HEK293 (cell line): Measurements from ENCODE around the gene PPP1R15B.

Experiments
- GLIS1 ChIP-seq: fragments of 450-650 bp; formaldehyde crosslinking; IDR thresholded peaks from 2 replicates; pipeline ENCODE4 v1.5.1; 2016; ENCODE audit warnings: missing biosample characterization, missing genetic modification characterization
- IKZF3 ChIP-seq: fragments of 450-650 bp; IDR thresholded peaks from 2 replicates; pipeline ENCODE4 v1.5.0; 2018; ENCODE audit warnings: missing biosample characterization, mild to moderate bottlenecking, missing genetic modification characterization, moderate library complexity
- KLF10 ChIP-seq: fragments of 450-650 bp; IDR thresholded peaks from 2 replicates; pipeline ENCODE4 v1.5.1; 2018; ENCODE audit warnings: missing biosample characterization, mild to moderate bottlenecking, missing genetic modification characterization
- OSR2 ChIP-seq: fragments of 450-650 bp; formaldehyde crosslinking; IDR thresholded peaks from 2 replicates; pipeline ENCODE4 v1.5.1; 2016; ENCODE audit warnings: missing biosample characterization, missing genetic modification characterization
- PRDM1 ChIP-seq: fragments of 450-650 bp; formaldehyde crosslinking; IDR thresholded peaks from 2 replicates; pipeline ENCODE4; 2016; ENCODE audit warnings: missing biosample characterization, missing genetic modification characterization
- SCRT2 ChIP-seq: fragments of 450-650 bp; formaldehyde crosslinking; IDR thresholded peaks from 2 replicates; pipeline ENCODE4 v1.5.1; 2016; ENCODE audit warnings: missing biosample characterization, missing genetic modification characterization
- ZBTB17 ChIP-seq: fragments of 450-650 bp; formaldehyde crosslinking; IDR thresholded peaks from 2 replicates; pipeline ENCODE4 v1.5.1; 2016; ENCODE audit warnings: missing biosample characterization, missing genetic modification characterization
- ZBTB48 ChIP-seq: fragments of 450-650 bp; formaldehyde crosslinking; IDR thresholded peaks from 2 replicates; pipeline ENCODE4 v1.5.1; 2016; ENCODE audit warnings: missing biosample characterization, missing genetic modification characterization
- ZBTB8A ChIP-seq: fragments of 450-650 bp; formaldehyde crosslinking; IDR thresholded peaks from 2 replicates; pipeline ENCODE4 v1.5.1; 2016; ENCODE audit warnings: missing biosample characterization, missing genetic modification characterization
- ZEB2 ChIP-seq: fragments of 450-650 bp; formaldehyde crosslinking; IDR thresholded peaks from 2 replicates; pipeline ENCODE4 v1.5.1; 2016; ENCODE audit warnings: missing biosample characterization, missing genetic modification characterization
- ZIC2 ChIP-seq: fragments of 450-650 bp; formaldehyde crosslinking; IDR thresholded peaks from 2 replicates; pipeline ENCODE4 v1.5.1; 2016; ENCODE audit warnings: missing biosample characterization, missing genetic modification characterization
- ZNF2 ChIP-seq: fragments of 450-650 bp; formaldehyde crosslinking; IDR thresholded peaks from 2 replicates; pipeline ENCODE4 v1.5.1; 2016; ENCODE audit warnings: missing biosample characterization, missing genetic modification characterization
- ZNF335 ChIP-seq: fragments of 450-650 bp; formaldehyde crosslinking; conservative IDR thresholded peaks from 2 replicates; pipeline ENCODE4 v1.5.1; 2016; ENCODE audit warnings: missing biosample characterization, missing genetic modification characterization
- ZNF366 ChIP-seq: fragments of 450-650 bp; formaldehyde crosslinking; conservative IDR thresholded peaks from 2 replicates; pipeline ENCODE4 v1.5.1; 2016; ENCODE audit warnings: missing biosample characterization, missing genetic modification characterization
- ZNF654 ChIP-seq: fragments of 450-650 bp; formaldehyde crosslinking; IDR thresholded peaks from 2 replicates; pipeline ENCODE4 v1.5.1; 2016; ENCODE audit warnings: low read depth, missing biosample characterization, missing genetic modification characterization
- ZNF785 ChIP-seq: fragments of 450-650 bp; formaldehyde crosslinking; IDR thresholded peaks from 2 replicates; pipeline ENCODE4 v1.5.1; 2016; ENCODE audit warnings: missing biosample characterization, missing genetic modification characterization
- ZSCAN16 ChIP-seq: fragments of 450-650 bp; formaldehyde crosslinking; IDR thresholded peaks from 2 replicates; pipeline ENCODE4 v1.5.1; 2016; ENCODE audit warnings: missing biosample characterization, missing genetic modification characterization
- ZSCAN30 ChIP-seq: fragments of 450-650 bp; IDR thresholded peaks from 2 replicates; pipeline ENCODE4 v1.5.1; 2018; ENCODE audit warnings: missing biosample characterization, mild to moderate bottlenecking, missing genetic modification characterization, moderate library complexity
- TF ChIP-seq, protein P1 (sequence below): fragments of 450-650 bp; formaldehyde crosslinking; IDR thresholded peaks from 2 replicates; pipeline ENCODE4 v1.5.1; 2016; ENCODE audit warnings: missing biosample characterization, missing genetic modification characterization
- TF ChIP-seq, protein P2 (sequence below): fragments of 450-650 bp; formaldehyde crosslinking; IDR thresholded peaks from 2 replicates; pipeline ENCODE4 v1.5.1; 2016; ENCODE audit warnings: missing biosample characterization, missing genetic modification characterization
- TF ChIP-seq, protein P3 (sequence below): fragments of 450-650 bp; IDR thresholded peaks from 2 replicates; pipeline ENCODE4 v1.5.1; 2018; ENCODE audit warnings: missing biosample characterization, mild to moderate bottlenecking, missing genetic modification characterization
- TF ChIP-seq, protein P4 (sequence below): IDR thresholded peaks from 2 replicates; pipeline ENCODE4 v1.6.1; 2011; ENCODE audit warnings: mild to moderate bottlenecking, low read depth, low read length, borderline replicate concordance
- TF ChIP-seq, protein P5 (sequence below): fragments of 450-650 bp; formaldehyde crosslinking; IDR thresholded peaks from 2 replicates; pipeline ENCODE4 v1.5.1; 2016; ENCODE audit warnings: missing biosample characterization, missing genetic modification characterization, borderline replicate concordance

Gene PPP1R15B

DNA sequence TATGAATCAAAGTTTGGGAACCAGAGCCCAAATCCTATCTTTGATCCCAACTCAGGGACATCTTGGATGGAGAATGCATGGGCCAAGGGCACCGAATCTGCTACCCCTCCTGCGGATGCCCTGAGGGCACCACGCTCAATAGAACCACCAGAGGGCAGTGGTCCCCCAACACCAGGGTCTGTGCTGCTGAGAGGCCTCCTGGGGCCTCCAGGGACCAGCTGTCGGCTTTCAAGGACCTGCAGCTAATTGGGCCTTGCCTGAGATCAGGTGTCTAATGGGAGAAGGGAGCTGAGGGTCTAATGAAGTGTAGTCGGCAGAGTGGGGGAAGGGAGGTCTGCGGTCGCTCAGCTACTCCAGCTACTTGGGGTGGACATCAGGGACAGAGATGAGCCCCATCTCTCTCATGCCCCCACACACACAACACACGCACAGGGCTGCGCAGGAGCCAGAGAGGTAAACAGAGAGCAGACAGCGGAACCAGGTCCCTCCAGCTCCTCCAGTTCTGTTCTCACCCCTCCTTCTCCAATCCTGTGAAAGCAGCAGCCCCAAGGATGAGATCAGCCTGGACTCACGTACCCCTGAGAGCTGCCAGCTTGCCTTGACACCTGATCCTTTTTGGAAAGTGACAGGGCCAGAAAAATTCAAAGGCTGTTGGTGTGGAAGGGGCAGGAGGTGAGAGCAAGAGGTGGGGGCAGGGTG is 34.9 kb upstream of the PPP1R15B start (continued):
- TF ChIP-seq, protein P1, sequence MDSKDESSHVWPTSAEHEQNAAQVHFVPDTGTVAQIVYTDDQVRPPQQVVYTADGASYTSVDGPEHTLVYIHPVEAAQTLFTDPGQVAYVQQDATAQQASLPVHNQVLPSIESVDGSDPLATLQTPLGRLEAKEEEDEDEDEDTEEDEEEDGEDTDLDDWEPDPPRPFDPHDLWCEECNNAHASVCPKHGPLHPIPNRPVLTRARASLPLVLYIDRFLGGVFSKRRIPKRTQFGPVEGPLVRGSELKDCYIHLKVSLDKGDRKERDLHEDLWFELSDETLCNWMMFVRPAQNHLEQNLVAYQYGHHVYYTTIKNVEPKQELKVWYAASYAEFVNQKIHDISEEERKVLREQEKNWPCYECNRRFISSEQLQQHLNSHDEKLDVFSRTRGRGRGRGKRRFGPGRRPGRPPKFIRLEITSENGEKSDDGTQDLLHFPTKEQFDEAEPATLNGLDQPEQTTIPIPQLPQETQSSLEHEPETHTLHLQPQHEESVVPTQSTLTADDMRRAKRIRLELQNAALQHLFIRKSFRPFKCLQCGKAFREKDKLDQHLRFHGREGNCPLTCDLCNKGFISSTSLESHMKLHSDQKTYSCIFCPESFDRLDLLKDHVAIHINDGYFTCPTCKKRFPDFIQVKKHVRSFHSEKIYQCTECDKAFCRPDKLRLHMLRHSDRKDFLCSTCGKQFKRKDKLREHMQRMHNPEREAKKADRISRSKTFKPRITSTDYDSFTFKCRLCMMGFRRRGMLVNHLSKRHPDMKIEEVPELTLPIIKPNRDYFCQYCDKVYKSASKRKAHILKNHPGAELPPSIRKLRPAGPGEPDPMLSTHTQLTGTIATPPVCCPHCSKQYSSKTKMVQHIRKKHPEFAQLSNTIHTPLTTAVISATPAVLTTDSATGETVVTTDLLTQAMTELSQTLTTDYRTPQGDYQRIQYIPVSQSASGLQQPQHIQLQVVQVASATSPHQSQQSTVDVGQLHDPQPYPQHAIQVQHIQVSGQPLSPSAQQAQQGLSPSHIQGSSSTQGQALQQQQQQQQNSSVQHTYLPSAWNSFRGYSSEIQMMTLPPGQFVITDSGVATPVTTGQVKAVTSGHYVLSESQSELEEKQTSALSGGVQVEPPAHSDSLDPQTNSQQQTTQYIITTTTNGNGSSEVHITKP (tag by site-specific recombination) = peak; percentile 35; the same call in 1 of the 2 replicates
- TF ChIP-seq, protein P2, sequence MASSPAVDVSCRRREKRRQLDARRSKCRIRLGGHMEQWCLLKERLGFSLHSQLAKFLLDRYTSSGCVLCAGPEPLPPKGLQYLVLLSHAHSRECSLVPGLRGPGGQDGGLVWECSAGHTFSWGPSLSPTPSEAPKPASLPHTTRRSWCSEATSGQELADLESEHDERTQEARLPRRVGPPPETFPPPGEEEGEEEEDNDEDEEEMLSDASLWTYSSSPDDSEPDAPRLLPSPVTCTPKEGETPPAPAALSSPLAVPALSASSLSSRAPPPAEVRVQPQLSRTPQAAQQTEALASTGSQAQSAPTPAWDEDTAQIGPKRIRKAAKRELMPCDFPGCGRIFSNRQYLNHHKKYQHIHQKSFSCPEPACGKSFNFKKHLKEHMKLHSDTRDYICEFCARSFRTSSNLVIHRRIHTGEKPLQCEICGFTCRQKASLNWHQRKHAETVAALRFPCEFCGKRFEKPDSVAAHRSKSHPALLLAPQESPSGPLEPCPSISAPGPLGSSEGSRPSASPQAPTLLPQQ (tag by site-specific recombination) = peak; percentile 17; the same call in 1 of the 2 replicates
- peak; percentile 25; the same call in 1 of the 2 replicates for TF ChIP-seq ZBTB8A
- 0 out of 2 replicates have a peak, but pooled peaks have one; percentile 12 for TF ChIP-seq ZNF785
- TF ChIP-seq KLF10 (tag by site-specific recombination) = 0 out of 2 replicates have a peak, but pooled peaks have one; percentile 14
- TF ChIP-seq ZEB2 = 0 out of 2 replicates have a peak, but pooled peaks have one; percentile 16
- TF ChIP-seq SCRT2 (tag by site-specific recombination) = 0 out of 2 replicates have a peak, but pooled peaks have one; percentile 10
- peak; percentile 64 for TF ChIP-seq ZIC2
- TF ChIP-seq OSR2 (tag by site-specific recombination) = peak; percentile 59; the same call in 1 of the 2 replicates
- peak; percentile 22; the same call in 1 of the 2 replicates for TF ChIP-seq ZNF654 (tag by site-specific recombination)
- TF ChIP-seq PRDM1 (tag by site-specific recombination) = peak; percentile 20; the same call in 1 of the 2 replicates
- TF ChIP-seq, protein P3, sequence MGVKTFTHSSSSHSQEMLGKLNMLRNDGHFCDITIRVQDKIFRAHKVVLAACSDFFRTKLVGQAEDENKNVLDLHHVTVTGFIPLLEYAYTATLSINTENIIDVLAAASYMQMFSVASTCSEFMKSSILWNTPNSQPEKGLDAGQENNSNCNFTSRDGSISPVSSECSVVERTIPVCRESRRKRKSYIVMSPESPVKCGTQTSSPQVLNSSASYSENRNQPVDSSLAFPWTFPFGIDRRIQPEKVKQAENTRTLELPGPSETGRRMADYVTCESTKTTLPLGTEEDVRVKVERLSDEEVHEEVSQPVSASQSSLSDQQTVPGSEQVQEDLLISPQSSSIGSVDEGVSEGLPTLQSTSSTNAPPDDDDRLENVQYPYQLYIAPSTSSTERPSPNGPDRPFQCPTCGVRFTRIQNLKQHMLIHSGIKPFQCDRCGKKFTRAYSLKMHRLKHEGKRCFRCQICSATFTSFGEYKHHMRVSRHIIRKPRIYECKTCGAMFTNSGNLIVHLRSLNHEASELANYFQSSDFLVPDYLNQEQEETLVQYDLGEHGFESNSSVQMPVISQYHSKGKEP (tag by site-specific recombination) = 0 out of 2 replicates have a peak, but pooled peaks have one; percentile 14
- peak; percentile 91 for TF ChIP-seq ZNF2
- TF ChIP-seq ZBTB17 = peak; percentile 53; the same call in 1 of the 2 replicates
- TF ChIP-seq, protein P4, sequence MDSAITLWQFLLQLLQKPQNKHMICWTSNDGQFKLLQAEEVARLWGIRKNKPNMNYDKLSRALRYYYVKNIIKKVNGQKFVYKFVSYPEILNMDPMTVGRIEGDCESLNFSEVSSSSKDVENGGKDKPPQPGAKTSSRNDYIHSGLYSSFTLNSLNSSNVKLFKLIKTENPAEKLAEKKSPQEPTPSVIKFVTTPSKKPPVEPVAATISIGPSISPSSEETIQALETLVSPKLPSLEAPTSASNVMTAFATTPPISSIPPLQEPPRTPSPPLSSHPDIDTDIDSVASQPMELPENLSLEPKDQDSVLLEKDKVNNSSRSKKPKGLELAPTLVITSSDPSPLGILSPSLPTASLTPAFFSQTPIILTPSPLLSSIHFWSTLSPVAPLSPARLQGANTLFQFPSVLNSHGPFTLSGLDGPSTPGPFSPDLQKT = no peak
- TF ChIP-seq ZBTB48 = peak; percentile 78; the same call in 1 of the 2 replicates
- TF ChIP-seq ZSCAN30 (tag by site-specific recombination) = no peak
- peak; percentile 38; the same call in 1 of the 2 replicates for TF ChIP-seq ZNF366 (tag by site-specific recombination)
- TF ChIP-seq IKZF3 (tag by site-specific recombination) = no peak
- TF ChIP-seq, protein P5, sequence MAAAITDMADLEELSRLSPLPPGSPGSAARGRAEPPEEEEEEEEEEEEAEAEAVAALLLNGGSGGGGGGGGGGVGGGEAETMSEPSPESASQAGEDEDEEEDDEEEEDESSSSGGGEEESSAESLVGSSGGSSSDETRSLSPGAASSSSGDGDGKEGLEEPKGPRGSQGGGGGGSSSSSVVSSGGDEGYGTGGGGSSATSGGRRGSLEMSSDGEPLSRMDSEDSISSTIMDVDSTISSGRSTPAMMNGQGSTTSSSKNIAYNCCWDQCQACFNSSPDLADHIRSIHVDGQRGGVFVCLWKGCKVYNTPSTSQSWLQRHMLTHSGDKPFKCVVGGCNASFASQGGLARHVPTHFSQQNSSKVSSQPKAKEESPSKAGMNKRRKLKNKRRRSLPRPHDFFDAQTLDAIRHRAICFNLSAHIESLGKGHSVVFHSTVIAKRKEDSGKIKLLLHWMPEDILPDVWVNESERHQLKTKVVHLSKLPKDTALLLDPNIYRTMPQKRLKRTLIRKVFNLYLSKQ = no peak
- TF ChIP-seq GLIS1 (tag by site-specific recombination) = peak; percentile 71
- peak; percentile 56 for TF ChIP-seq ZNF335
- TF ChIP-seq ZSCAN16 (tag by site-specific recombination) = no peak
